ENCODE measurements around the gene ART1.

ART1 gene

DNA sequence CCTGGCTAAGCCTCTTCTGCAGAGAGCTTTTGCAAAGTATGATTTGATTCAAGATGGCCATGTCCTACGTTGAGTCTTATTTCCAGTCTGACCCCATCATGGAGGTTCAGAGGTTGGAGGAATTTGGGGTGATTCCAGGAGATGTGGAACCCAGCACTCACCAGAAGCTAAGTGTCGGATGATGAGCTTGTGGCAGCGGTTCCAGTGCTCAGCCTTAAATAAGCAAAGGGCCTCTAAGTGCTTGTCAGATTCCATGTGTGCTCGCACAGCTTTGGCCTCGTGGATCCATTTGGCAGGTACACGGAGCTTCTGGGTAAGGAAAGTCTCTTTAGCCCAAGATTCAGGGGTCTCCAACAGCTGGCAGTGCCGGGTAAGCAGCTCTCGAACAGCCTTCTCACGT is 38.1 kb downstream of the ART1 start:
- Histone ChIP-seq H3K27me3 (ENCODE audit: insufficient read depth, low read depth) (no peaks in the 10 kb centered on the region), H3K9ac (no peak overlapping the region), H3K36me3 (ENCODE audit: insufficient read depth) (peaks cover 22% of the 10 kb centered on the region; the same call in 1 of the 2 replicates), H3K4me1 (ENCODE audit: low read depth, poor library complexity, severe bottlenecking) (peaks cover 16% of the 10 kb centered on the region), H4K20me1 (ENCODE audit: insufficient read depth) (no peaks in the 10 kb centered on the region), H3K27ac (no peak overlapping the region), H3K4me3 (IDR thresholded peaks at IDR 0.05; ENCODE audit: insufficient read depth, low read depth, low read length) (no peak overlapping the region), H3K79me2 (ENCODE audit: insufficient read depth, low read depth) (no peaks in the 10 kb centered on the region), H3K4me2 (no peak overlapping the region), H2AFZ (ENCODE audit: low read depth) (no peak overlapping the region)
- no peak for TF ChIP-seq CTCF (conservative IDR thresholded peaks at IDR 0.05; ENCODE audit: low read depth, low read length)

- no peak for TF ChIP-seq CTCF (conservative IDR thresholded peaks at IDR 0.05; ENCODE audit: low read depth, low read length)
- H2AFZ ChIP-seq (ENCODE audit: low read depth): no peak overlapping the region
Measured at GRCh38 chr11:3684129-3684818, 39.3 kb downstream of the ART1 start.

GRCh38 chr11:3684819-3685172 is 39.9 kb downstream of the ART1 start:
- H3K9ac ChIP-seq: no peak overlapping the region

More at GRCh38 chr11:3684129-3684818, 39.3 kb downstream of the ART1 start:
- Histone ChIP-seq H3K36me3 (ENCODE audit: insufficient read depth) (peaks cover 25% of the 10 kb centered on the region; the same call in 1 of the 2 replicates), H3K4me3 (IDR thresholded peaks at IDR 0.05; ENCODE audit: insufficient read depth, low read depth, low read length) (no peak overlapping the region), H3K4me2 (no peak overlapping the region), H3K4me1 (ENCODE audit: low read depth, poor library complexity, severe bottlenecking) (peaks cover 16% of the 10 kb centered on the region), H4K20me1 (ENCODE audit: insufficient read depth) (no peaks in the 10 kb centered on the region), H3K27me3 (ENCODE audit: insufficient read depth, low read depth) (no peaks in the 10 kb centered on the region), H3K27ac (no peak overlapping the region), H3K79me2 (ENCODE audit: insufficient read depth, low read depth) (no peaks in the 10 kb centered on the region), H3K9ac (no peak overlapping the region)

GRCh38 chr11:3685923-3686322 is 41.0 kb downstream of the ART1 start:
- no peaks in the 10 kb centered on the region for H3K79me2 ChIP-seq (ENCODE audit: insufficient read depth, low read depth)
- H3K27me3 ChIP-seq (ENCODE audit: insufficient read depth, low read depth): no peaks in the 10 kb centered on the region
- peaks cover 16% of the 10 kb centered on the region for H3K4me1 ChIP-seq (ENCODE audit: low read depth, poor library complexity, severe bottlenecking)
- H3K9ac ChIP-seq: no peak overlapping the region
- no peaks in the 10 kb centered on the region for H4K20me1 ChIP-seq (ENCODE audit: insufficient read depth)
- H2AFZ ChIP-seq (ENCODE audit: low read depth): no peak overlapping the region
- no peak overlapping the region for H3K27ac ChIP-seq
- no peak for TF ChIP-seq CTCF (conservative IDR thresholded peaks at IDR 0.05; ENCODE audit: low read depth, low read length)
- no peak overlapping the region for H3K4me3 ChIP-seq (IDR thresholded peaks at IDR 0.05; ENCODE audit: insufficient read depth, low read depth, low read length)
- no peak overlapping the region for H3K4me2 ChIP-seq
- H3K36me3 ChIP-seq (ENCODE audit: insufficient read depth): peaks cover 22% of the 10 kb centered on the region; the same call in 1 of the 2 replicates

More at GRCh38 chr11:3684819-3685172, 39.9 kb downstream of the ART1 start:
- Histone ChIP-seq H4K20me1 (ENCODE audit: insufficient read depth) (no peaks in the 10 kb centered on the region), H3K27me3 (ENCODE audit: insufficient read depth, low read depth) (no peaks in the 10 kb centered on the region), H3K4me2 (no peak overlapping the region), H3K36me3 (ENCODE audit: insufficient read depth) (peaks cover 23% of the 10 kb centered on the region; the same call in 1 of the 2 replicates), H2AFZ (ENCODE audit: low read depth) (no peak overlapping the region), H3K4me3 (IDR thresholded peaks at IDR 0.05; ENCODE audit: insufficient read depth, low read depth, low read length) (no peak overlapping the region), H3K27ac (no peak overlapping the region), H3K4me1 (ENCODE audit: low read depth, poor library complexity, severe bottlenecking) (peaks cover 16% of the 10 kb centered on the region), H3K79me2 (ENCODE audit: insufficient read depth, low read depth) (no peaks in the 10 kb centered on the region)
- TF ChIP-seq CTCF (conservative IDR thresholded peaks at IDR 0.05; ENCODE audit: low read depth, low read length): no peak

All from KMS-11 (cell line).